Measurements from ENCODE around the gene MRPS24. TPM values are rescaled to one million over a fixed set of nuclear protein-coding genes. Genes with fewer than 3 reads are reported as not detected.
A peak's percentile ranks its signal among the peaks of the same experiment; 100 is the strongest.

Gene MRPS24
- total RNA-seq, 1 experiment from 2014 or later, result 224 TPM

- peaks cover 20% of the 10 kb centered on the region; the same call in 1 of the 2 replicates for H3K4me1 ChIP-seq (ENCODE audit: control insufficient read depth, insufficient read depth, low read length)
- intact Hi-C loops (cut with micrococcal nuclease; ENCODE audit: unreplicated experiment) (no loop called here), in situ Hi-C loops (cut with HindIII; ENCODE audit: low pct_unique_long_range_greater_than_20kb, low sequenced_read_pairs) (no loop called here)
- ChIA-PET CTCF (no interaction called here), POLR2A (no interaction called here)
- TF ChIP-seq TCF7L2 (IDR thresholded peaks at IDR 0.05; ENCODE audit: low read depth, low read length) (no peak), CTCF (IDR thresholded peaks at IDR 0.05) (no peak), POLR2AphosphoS5 (IDR thresholded peaks at IDR 0.05; ENCODE audit: low read depth, low read length) (no peak), SIN3A (IDR thresholded peaks at IDR 0.05; ENCODE audit: borderline replicate concordance, insufficient read depth, low read depth, low read length) (no peak), REST (IDR thresholded peaks at IDR 0.05; ENCODE audit: insufficient read depth in 1 of 2, low read depth in 2 of 2, low read length in 1 of 2) (no peak)
- peak overlapping the region; percentile 91 for H3K27ac ChIP-seq (ENCODE audit: low read length)
- ATAC-seq, result peak; percentile 66
- BruUV-seq (replicated peaks), result no TSS peak
- no peaks in the 10 kb centered on the region for H3K36me3 ChIP-seq (ENCODE audit: control insufficient read depth, insufficient read depth, low read length)
- H3K4me3 ChIP-seq (ENCODE audit: low read depth in 2 of 2, low read length in 2 of 2), result peak overlapping the region; percentile 77 to 84
- no peaks in the 10 kb centered on the region for H3K27me3 ChIP-seq (ENCODE audit: control insufficient read depth, insufficient read depth, low read length)
- DNase-seq (ENCODE audit: low read depth, low spot score), result no peak
- H3K9me3 ChIP-seq (ENCODE audit: control insufficient read depth, insufficient read depth, low read depth, low read length), result no peaks in the 10 kb centered on the region
These were observed 36.6 kb upstream of the MRPS24 start for GRCh38 chr7:43905956-43906330.

GRCh38 chr7:43905209-43905946 is 36.1 kb upstream of the MRPS24 start:
- ATAC-seq (peak; percentile 12), DNase-seq (ENCODE audit: low read depth, low spot score) (no peak)
- CTCF ChIA-PET, result interaction anchor here (0.7 kb wide), 1 partner anchor 323 kb away, joined by 4 read pairs; no protein-coding TSS in a partner anchor
- Histone ChIP-seq H3K36me3 (ENCODE audit: control insufficient read depth, insufficient read depth, low read length) (no peaks in the 10 kb centered on the region), H3K4me1 (ENCODE audit: control insufficient read depth, insufficient read depth, low read length) (peaks cover 20% of the 10 kb centered on the region; the same call in 1 of the 2 replicates), H3K9me3 (ENCODE audit: control insufficient read depth, insufficient read depth, low read depth, low read length) (no peaks in the 10 kb centered on the region), H3K27ac (ENCODE audit: low read length) (peak overlapping the region; percentile 91), H3K4me3 (ENCODE audit: low read depth in 2 of 2, low read length in 2 of 2) (peak overlapping the region; percentile 77 to 84), H3K27me3 (ENCODE audit: control insufficient read depth, insufficient read depth, low read length) (no peaks in the 10 kb centered on the region)
- POLR2A ChIA-PET, result interaction anchor here (0.7 kb wide), 1 partner anchor 18 kb away, joined by 3 read pairs; no protein-coding TSS in a partner anchor
- in situ Hi-C loops (cut with HindIII; ENCODE audit: low pct_unique_long_range_greater_than_20kb, low sequenced_read_pairs), result no loop called here
- no TSS peak for BruUV-seq (replicated peaks)
- TF ChIP-seq TCF7L2 (IDR thresholded peaks at IDR 0.05; ENCODE audit: low read depth, low read length), result no peak
- no peak for TF ChIP-seq SIN3A (IDR thresholded peaks at IDR 0.05; ENCODE audit: borderline replicate concordance, insufficient read depth, low read depth, low read length)
- TF ChIP-seq POLR2AphosphoS5 (IDR thresholded peaks at IDR 0.05; ENCODE audit: low read depth, low read length), result no peak
- TF ChIP-seq CTCF (IDR thresholded peaks at IDR 0.05), result no peak
- TF ChIP-seq REST (IDR thresholded peaks at IDR 0.05; ENCODE audit: insufficient read depth in 1 of 2, low read depth in 2 of 2, low read length in 1 of 2), result no peak
- intact Hi-C loops (cut with micrococcal nuclease; ENCODE audit: unreplicated experiment), result no loop called here
